CD4-positive, alpha-beta T cell treated with Interleukin-15 for 4 hours (primary cell): Measurements from ENCODE around the gene KCTD5.
A peak's percentile ranks its signal among the peaks of the same experiment; 100 is the strongest.

Experiments used
- DNase-seq: peaks from one replicate; pipeline ENCODE4 v3.0.0-alpha.2; 2020; ENCODE audit warnings: low spot score

The KCTD5 gene

DNA sequence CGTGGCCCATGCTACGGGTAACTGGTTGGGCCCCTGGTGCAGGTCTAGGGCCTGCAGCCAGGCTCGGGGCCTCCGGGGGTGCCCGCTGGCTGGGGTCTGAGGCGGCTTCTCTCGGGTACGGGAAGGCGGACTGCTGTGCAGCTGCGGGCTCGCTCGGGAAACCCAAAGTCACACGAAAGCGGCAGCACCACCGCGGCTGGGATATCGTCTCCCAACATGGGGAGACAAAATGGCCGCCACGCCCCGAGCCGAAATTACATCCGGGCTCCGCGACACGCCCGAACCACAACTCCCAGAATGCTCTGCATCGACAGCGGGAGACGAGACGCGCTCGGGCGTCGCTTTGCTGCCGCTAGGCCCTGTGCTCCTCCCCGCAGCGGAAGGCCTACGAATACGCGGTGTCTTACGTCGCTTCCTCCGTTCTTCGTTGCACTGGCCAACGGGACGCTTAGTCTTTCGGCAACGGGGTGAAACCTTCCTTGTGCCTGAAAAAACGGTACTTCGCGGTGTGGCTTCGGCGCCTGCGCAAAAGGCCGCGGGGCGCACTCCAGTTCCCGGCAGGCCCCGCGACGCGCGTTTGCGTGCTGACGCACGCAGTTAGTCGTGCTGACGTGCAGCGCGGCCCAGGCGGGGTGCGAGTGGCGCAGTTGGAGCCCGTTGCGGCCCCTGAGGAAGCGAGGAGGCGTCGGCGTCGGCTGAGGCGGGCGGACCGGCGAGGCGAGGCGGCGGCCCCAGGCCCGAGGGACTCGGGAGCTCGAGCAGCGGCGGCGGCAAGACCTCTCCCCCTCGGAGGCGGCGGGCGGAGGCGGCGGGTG, 69.9 kb downstream of the KCTD5 start, which contains the start of gene SRRM2:
SRRM2 (plus strand) TSS at position 604 of the 815 bp plus-strand sequence. CDS start 3,727 bp downstream, outside the sequence.
- peak; percentile 94 for DNase-seq

DNA sequence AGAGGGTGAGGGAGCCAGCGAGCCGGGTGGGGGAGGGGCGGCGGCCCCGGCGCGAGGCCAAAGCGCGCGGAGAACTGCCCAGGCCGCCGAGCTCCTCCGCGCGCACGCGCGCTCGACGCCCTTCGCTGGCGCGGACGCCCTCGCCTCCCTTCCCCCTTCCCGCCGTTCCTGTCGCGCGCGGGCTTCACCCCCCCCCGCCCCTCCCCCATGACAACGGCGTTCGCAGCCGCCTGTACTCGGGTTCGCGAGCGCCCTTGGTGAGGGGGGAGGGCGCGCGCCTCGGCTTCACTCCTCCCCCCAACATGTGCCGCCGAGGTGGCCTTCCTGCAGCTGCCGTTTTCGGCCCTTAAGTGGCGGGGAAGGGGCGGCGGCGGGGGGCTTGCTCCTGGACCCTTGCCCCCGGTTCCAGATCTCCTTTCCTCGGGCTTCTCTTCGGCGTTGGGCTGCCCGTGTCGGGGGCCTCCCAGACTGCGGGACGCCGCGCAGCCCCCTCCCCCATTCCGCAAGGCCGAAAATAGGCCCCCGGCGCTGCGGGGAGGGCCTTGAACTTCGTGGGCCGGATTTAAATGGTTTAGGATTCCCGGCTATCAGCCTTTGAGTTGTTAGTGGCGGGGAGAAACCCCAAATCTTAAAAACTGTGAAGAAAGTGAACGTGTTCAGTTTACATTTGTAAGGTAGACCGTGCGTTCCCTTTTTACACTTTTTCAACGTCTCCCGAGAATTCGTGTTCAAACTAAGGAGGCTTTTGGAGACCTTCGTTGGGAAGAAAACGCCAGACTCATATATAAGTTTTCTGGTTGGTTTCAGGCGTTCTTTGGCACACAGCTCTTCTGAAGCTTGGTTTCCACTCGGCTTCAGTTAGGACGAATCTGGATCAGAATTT, 70.8 kb downstream of the KCTD5 start:
- DNase-seq, result peak; percentile 43

DNA sequence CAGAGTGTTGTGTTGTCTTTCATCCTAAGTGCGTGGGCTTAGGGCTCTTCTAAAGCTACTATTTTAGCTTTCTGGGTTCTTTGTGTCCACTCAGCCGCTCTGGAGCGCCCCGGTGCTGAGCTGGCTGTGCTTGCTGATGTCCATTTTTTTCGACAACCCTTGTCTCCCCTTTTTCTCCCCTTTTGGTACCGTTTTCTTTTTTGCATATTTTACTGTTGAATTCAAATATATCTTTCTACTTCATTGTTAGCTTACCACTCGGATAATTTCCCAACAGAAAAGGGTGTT, 71.4 kb downstream of the KCTD5 start:
- no peak for DNase-seq

DNA sequence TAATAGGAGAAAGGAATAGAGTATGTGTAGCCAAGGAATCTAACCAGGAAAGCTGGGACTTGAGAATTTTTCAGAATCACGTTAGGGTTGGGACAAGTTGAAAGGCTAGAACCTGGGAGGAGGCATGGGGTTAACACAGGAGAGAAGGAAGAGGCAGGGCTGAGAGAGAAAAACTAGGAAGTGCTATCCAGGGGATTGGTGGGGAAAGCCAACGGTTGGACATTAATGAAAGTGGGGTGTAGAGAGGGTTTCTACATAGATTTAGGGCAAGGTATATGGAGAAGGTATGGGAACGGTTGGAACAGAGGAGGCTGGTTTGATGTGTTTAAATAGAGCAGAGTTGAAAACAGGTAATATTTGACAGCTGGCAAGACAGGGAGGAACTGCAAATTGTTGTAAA, 72.8 kb downstream of the KCTD5 start:
- no peak for DNase-seq

DNA sequence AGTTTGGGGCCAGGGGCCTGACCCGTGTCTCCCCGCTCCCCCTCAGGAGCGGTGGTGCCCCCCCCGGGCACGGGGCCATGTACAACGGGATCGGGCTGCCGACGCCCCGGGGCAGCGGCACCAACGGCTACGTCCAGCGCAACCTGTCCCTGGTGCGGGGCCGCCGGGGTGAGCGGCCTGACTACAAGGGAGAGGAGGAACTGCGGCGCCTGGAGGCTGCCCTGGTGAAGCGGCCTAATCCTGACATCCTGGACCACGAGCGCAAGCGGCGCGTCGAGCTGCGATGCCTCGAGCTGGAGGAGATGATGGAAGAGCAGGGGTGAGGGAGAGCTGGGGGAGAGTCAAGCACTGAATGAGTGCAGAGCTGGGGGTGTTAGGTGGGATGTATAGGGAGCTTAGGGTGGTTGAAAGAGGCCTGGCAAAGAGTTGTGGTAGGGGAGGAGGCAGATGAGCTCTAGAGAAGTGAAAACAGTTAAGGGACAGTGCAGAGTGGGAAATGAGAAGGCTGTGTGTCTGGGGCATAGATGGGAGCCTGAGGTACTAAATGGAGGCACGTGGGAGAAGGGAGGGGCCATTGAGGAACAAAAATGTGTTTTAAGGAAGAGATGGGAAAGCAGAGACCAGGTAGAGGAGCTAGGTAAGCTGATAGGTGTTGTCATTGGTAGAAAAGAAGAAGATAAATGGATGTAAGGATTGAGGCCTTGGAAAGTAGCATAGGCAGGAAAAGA, 74.1 kb downstream of the KCTD5 start:
- no peak for DNase-seq

DNA sequence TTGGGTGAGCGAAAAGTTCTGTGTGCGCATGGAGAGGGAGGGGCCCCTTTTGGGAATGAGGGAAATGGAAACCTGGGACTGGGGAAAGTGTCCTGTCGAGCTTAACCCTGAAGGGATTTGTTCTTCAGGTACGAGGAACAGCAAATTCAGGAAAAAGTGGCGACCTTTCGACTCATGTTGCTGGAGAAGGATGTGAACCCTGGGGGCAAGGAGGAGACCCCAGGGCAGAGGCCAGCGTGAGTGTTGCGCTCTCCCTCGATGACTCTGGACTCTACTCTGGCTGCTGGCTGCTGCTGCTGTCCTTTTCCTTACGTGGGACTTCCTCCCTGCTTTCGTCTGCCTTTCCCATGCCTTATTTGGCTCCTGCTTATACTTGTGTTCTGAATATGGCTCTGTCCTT, 75.0 kb downstream of the KCTD5 start:
- DNase-seq, result no peak
